SH-SY5Y (cell line): ENCODE data around the gene GABARAPL2.

Source experiments
- GATA2 ChIP-seq: IDR thresholded peaks from 2 replicates; pipeline ENCODE4 v1.6.1; 2011; ENCODE audit warnings: mild to moderate bottlenecking, low read depth, low read length
- GATA3 ChIP-seq: IDR thresholded peaks from 2 replicates; pipeline ENCODE4 v1.6.1; 2011; ENCODE audit warnings: low read depth, mild to moderate bottlenecking, low read length, moderate library complexity

DNA sequence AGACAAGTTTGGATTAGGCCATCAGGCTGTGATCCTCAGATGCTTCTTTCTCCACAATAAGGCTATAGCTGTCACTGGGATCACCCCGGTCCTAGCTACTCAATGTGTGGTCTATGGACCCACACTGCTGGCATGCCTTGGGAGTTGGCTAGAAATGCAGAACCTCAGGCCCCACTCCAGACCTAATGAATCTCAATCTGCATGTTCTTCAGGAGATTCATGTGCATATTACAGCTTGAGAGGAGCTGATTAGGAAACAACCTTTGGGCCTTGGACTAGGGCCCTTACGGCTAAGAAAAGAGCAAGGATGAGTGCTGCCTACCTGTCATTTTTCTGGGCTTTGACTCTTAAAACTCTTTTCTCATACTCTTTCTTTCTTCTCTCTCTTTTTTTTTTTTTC lies 49.4 kb downstream of the GABARAPL2 start:
- TF ChIP-seq GATA3 (no peak), GATA2 (no peak)
